Psoas muscle (tissue), 8 donors: ENCODE data around the gene KBTBD3. TPM values are rescaled to one million over a fixed set of nuclear protein-coding genes. Genes with fewer than 3 reads are reported as not detected.

Experiments used
- ATAC-seq, 4 donors: fragments of 200-7000 bp; cut with Tn5 transposase; one replicate each; pipeline ENCODE4 v1.9.1; 2020; ENCODE audit warnings: moderate library complexity in 3 of 4, mild to moderate bottlenecking in 2 of 4
- DNase-seq, 2 donors: peaks; one replicate each; pipeline ENCODE4 v3.0.0-alpha.2; 2020
- H3K27ac ChIP-seq: fragments of 200-600 bp; one replicate; pipeline ENCODE4 v1.8.0; 2022
- H3K27me3 ChIP-seq, 3 donors: fragments of 200-600 bp in 1 of 3; one replicate each; pipeline versions ENCODE4 v1.6.1 to v1.8.0; 2013 to 2022; ENCODE audit warnings: low read length in 2 of 3, mild to moderate bottlenecking in 2 of 3, moderate library complexity in 1 of 3; ENCODE audit not compliant: insufficient read depth in 3 of 3
- H3K36me3 ChIP-seq, 2 donors: fragments of 200-600 bp in 1 of 2; one replicate each; pipeline versions ENCODE4 v1.6.1 to v1.8.0; 2013 to 2022; ENCODE audit warnings: low read depth in 1 of 2, mild to moderate bottlenecking in 1 of 2, moderate library complexity in 1 of 2; ENCODE audit not compliant: insufficient read depth in 1 of 2
- H3K4me1 ChIP-seq: fragments of 200-600 bp; one replicate; pipeline ENCODE4 v1.8.0; 2022
- H3K4me3 ChIP-seq: fragments of 200-600 bp; one replicate; pipeline ENCODE4 v1.8.0; 2022; ENCODE audit warnings: mild to moderate bottlenecking
- H3K9me3 ChIP-seq: fragments of 200-600 bp; one replicate; pipeline ENCODE4 v1.8.0; 2022
- WGBS, 3 donors: extraction: QIAGEN DNeasy Blood & Tissue Kit; methylation state at CpG; one replicate each; pipeline versions ENCODE4 v1.1.6 to v1.1.7; 2013; 5-methylcytosine and 5-hydroxymethylcytosine counted together
- intact Hi-C, 2 donors: fragments of 100-400 bp; cut with DNase I; formaldehyde crosslinking; loops; one replicate each; pipeline versions ENCODE4 v1.11.0 to v1.14.2; 2022
- polyA plus RNA-seq, 3 donors: library from polyadenylated mRNA; stranded (reverse); fragments of 200-250 nt; gene quantifications; one replicate each; pipeline ENCODE4 v1.2.3, GENCODE V29; 2013
- total RNA-seq, 4 donors: library from RNA; stranded (reverse); fragmentation: NEBNext Ultra II Directional in 2 of 4; extraction: Animal tissue kit (Norgen Biotek cat#: 25700) in 2 of 4; gene quantifications; one replicate each; pipeline versions ENCODE4 v1.2.1 to v1.2.4, GENCODE V29; 2021 to 2023
- TF ChIP-seq, protein P1 (sequence below): fragments of 200-600 bp; IDR thresholded peaks from one replicate; pipeline ENCODE4 v1.8.0; 2022; ENCODE audit warnings: antibody characterized with exemption
- donor health status: healthy with polysubstance abuse.
- donor health status: DM: no; HTN: no; CAD: no; lungs with moderate emphysema.
- donor health status: Bipolar disorder and iron deficiency.
- donor health status: healthy.
- donor health status: DM: yes; HTN: yes; CAD: no.
- donor health status: DM: no; HTN: no; CAD: no.
- donor health status: DM: no; HTN: no; CAD: no.
- donor health status: DM: yes; HTN: yes; CAD: no.

Gene KBTBD3
- total and polyA plus RNA-seq, 7 donors: 0.89 to 4.6 (median 3.2) TPM

DNA sequence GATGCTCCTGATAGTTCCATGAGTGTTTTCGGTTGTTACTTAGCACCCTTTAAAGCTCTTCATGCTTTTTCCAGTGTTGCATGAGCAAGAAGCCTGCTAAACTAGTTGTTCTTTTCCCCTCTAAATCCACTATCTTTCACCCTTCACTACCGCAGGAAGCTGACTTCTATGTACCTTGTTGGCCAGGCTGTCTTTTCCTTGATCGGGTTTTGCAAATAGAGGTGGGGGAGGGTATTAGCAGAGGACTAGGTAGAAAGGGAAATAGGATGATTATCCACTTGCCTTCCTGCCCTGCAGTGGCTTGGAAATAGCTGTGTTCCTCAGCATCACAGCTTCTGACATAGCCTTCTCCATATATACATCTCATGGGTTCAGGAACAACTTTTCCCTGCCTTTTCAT lies 24.2 kb upstream of the KBTBD3 start:
- 78 to 81% (median 80%) methylated on average over 3 of the region's 3 CpGs for WGBS, 3 donors
- no peak overlapping the region for H3K4me3 ChIP-seq
- no peaks in the 10 kb centered on the region for H3K9me3 ChIP-seq
- DNase-seq (no peak), ATAC-seq (no peak)
- H3K27ac ChIP-seq: no peak overlapping the region
- H3K27me3 ChIP-seq: no peaks in the 10 kb centered on the region
- H3K4me1 ChIP-seq: no peaks in the 10 kb centered on the region
- intact Hi-C loops: no loop called here
- TF ChIP-seq, protein P1, sequence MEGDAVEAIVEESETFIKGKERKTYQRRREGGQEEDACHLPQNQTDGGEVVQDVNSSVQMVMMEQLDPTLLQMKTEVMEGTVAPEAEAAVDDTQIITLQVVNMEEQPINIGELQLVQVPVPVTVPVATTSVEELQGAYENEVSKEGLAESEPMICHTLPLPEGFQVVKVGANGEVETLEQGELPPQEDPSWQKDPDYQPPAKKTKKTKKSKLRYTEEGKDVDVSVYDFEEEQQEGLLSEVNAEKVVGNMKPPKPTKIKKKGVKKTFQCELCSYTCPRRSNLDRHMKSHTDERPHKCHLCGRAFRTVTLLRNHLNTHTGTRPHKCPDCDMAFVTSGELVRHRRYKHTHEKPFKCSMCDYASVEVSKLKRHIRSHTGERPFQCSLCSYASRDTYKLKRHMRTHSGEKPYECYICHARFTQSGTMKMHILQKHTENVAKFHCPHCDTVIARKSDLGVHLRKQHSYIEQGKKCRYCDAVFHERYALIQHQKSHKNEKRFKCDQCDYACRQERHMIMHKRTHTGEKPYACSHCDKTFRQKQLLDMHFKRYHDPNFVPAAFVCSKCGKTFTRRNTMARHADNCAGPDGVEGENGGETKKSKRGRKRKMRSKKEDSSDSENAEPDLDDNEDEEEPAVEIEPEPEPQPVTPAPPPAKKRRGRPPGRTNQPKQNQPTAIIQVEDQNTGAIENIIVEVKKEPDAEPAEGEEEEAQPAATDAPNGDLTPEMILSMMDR: no peak
- H3K36me3 ChIP-seq: peaks cover 6 to 29% of the 10 kb centered on the region in 2 donors

DNA sequence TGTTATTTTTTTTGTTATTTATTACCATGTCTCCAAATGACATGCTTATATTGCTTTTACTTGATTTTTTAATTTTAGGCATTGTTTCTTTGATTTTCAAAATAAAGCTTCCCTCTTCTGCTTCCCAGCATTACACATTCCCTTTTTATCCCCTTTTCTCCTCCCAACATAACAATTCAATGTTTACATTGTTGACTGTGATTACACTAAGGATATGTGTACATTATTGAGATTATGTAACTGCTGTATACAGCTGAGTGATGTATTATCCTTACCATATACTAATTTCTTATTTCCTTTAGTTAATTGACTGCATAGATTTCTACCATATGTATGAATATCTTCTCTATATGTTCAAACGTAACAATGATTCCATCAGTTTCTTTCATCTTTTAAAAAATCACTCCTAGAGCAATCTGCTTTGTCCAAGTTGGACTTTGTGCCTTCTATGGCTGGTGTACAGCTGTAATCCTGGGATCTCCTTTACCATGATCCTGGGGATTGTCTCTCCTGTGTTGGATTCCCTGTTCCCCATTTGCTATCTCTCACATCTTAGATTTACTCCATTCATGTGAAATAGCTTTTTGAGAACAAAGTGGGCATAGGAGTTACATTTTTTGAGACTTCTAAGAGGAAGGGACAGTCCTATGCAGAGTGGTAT lies 21.9 kb upstream of the KBTBD3 start:
- no peaks in the 10 kb centered on the region for H3K4me1 ChIP-seq
- H3K27me3 ChIP-seq: no peaks in the 10 kb centered on the region
- no peak overlapping the region for H3K4me3 ChIP-seq
- H3K27ac ChIP-seq: no peak overlapping the region
- no peaks in the 10 kb centered on the region for H3K9me3 ChIP-seq
- peaks cover 10 to 53% of the 10 kb centered on the region in 2 donors for H3K36me3 ChIP-seq
- DNase-seq (no peak), ATAC-seq (no peak)
- intact Hi-C loops: no loop called here
- TF ChIP-seq, protein P1: no peak
- 84 to 97% (median 95%) methylated on average over 1 of the region's 1 CpG for WGBS, 3 donors

DNA sequence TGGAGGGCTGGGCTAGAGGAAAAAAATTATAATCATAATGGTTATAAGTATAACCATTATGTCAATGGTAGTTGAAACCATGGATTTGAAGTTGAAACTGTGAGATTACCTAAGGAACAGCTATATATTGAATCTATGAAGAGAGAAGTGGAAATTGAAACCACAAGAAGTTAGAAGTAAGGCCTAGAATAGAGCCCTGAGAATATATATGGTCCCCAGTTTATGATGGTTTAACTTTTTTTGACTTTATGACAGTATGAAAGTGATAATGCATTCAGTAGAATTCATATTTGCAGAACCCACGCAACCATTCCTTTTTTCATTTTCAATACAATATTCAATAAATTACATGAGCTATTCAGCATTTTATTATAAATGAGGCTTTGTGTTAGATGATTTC lies 15.3 kb upstream of the KBTBD3 start:
- Histone ChIP-seq H3K36me3 (peaks cover 6 to 62% of the 10 kb centered on the region in 2 donors), H3K27ac (no peak overlapping the region), H3K27me3 (no peaks in the 10 kb centered on the region), H3K4me1 (peaks cover 23% of the 10 kb centered on the region), H3K9me3 (no peaks in the 10 kb centered on the region), H3K4me3 (no peak overlapping the region)
- intact Hi-C loops: no loop called here
- TF ChIP-seq, protein P1: no peak
- ATAC-seq: no peak
- 96 to 100% (median 98%) methylated on average over 1 of the region's 1 CpG for WGBS, 3 donors
- no peak for DNase-seq

DNA sequence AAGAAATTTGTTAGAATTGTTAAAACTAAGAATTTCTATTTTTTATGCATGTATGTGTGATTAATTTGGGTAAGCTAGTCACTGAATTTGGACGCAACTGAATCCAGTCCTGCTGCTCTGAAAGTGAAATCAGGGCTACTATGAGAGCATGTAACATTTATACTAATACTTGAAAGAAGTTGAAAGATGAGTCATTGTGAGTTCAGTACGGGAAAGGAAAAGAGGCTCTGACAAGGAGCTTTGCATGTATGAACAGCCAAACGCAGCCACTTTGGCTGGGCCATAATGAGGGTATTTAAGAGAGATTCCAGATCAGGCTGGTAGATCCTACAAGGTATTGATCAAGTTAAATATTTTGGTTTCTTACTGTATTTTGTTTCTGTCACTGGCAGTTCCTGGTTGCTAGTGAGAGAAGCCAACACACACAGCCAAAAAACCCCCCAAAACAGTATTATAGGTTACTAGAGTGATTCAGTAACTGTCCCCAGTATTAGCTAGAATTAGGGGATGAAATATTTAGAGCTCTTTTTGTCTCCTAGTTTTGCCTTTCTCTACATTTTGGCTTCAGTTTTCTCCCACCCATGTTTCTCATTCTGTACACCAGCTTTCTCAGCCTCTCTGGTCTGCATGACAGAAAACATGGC lies 14.5 kb upstream of the KBTBD3 start:
- WGBS, 3 donors: 78 to 89% (median 78%) methylated on average over 3 of the region's 3 CpGs
- intact Hi-C loops: no loop called here
- no peak for DNase-seq

More for the DNA sequence above, 14.5 kb upstream of the KBTBD3 start:
- ATAC-seq: no peak
- TF ChIP-seq, protein P1: no peak
- no peak overlapping the region for H3K27ac ChIP-seq
- no peak overlapping the region for H3K4me3 ChIP-seq
- no peaks in the 10 kb centered on the region for H3K9me3 ChIP-seq
- H3K36me3 ChIP-seq: peaks cover 4 to 54% of the 10 kb centered on the region in 2 donors
- peaks cover 29% of the 10 kb centered on the region for H3K4me1 ChIP-seq
- H3K27me3 ChIP-seq: no peaks in the 10 kb centered on the region
